Activated naive CD8-positive, alpha-beta T cell treated with anti-CD3 and anti-CD28 coated beads, Interleukin-2, amount 50 U/mL, for 24 hours (primary cell): Measurements from ENCODE around the gene CDH13.

Source experiments
- ATAC-seq: fragments of 150-1000 bp; cut with Tn5 transposase; one replicate; pipeline ENCODE4 v1.10.0; 2021
- DNase-seq: peaks from one replicate; pipeline ENCODE4 v3.0.0; 2021
- H3K27ac Mint-ChIP-seq: one replicate; pipeline ENCODE4 v1.8.0; 2021; ENCODE audit warnings: mild to moderate bottlenecking, mixed read lengths
- H3K27me3 Mint-ChIP-seq: one replicate; pipeline ENCODE4 v1.8.0; 2021; ENCODE audit warnings: mixed read lengths
- H3K36me3 Mint-ChIP-seq: one replicate; pipeline ENCODE4 v1.8.0; 2021; ENCODE audit warnings: low read depth, mixed read lengths
- H3K4me1 Mint-ChIP-seq: one replicate; pipeline ENCODE4 v1.8.0; 2021; ENCODE audit warnings: mixed read lengths
- H3K4me3 Mint-ChIP-seq: one replicate; pipeline ENCODE4 v1.8.0; 2021; ENCODE audit warnings: mild to moderate bottlenecking, moderate library complexity, mixed read lengths
- H3K9me3 Mint-ChIP-seq: one replicate; pipeline ENCODE4 v1.8.0; 2021; ENCODE audit warnings: mixed read lengths

The CDH13 gene

GRCh38 chr16:83013071-83013470 lies 386.3 kb downstream of the CDH13 start:
- Mint-ChIP-seq H3K4me3 (no peak overlapping the region), H3K36me3 (no peaks in the 10 kb centered on the region), H3K27me3 (no peaks in the 10 kb centered on the region), H3K4me1 (no peaks in the 10 kb centered on the region), H3K9me3 (peaks cover 4% of the 10 kb centered on the region), H3K27ac (no peak overlapping the region)
- no peak for DNase-seq
- ATAC-seq, result no peak

- no peaks in the 10 kb centered on the region for H3K36me3 Mint-ChIP-seq
- DNase-seq, result no peak
- ATAC-seq, result no peak
- H3K4me1 Mint-ChIP-seq, result no peaks in the 10 kb centered on the region
- no peaks in the 10 kb centered on the region for H3K27me3 Mint-ChIP-seq
- no peak overlapping the region for H3K4me3 Mint-ChIP-seq
- H3K9me3 Mint-ChIP-seq, result no peaks in the 10 kb centered on the region
- H3K27ac Mint-ChIP-seq, result no peak overlapping the region
These were observed 393.2 kb downstream of the CDH13 start for GRCh38 chr16:83019963-83020362.

DNA sequence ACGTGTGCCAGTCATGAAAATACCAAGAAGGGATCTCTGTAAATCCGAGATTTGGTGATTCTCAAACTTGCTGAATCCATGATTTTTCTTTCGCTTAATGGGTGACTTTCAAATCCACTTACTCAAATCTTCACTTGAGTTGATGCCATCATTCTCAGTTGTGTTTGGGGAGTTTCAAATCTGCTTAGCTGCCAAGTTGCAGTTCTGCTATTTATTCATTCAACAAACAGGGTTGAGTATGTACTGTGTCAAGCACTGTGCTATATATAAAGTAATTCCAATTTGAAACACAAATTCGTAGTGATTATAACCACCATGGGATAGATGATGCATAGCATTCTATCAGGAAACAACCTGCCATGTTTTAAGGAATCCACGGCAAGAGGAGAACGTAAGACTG lies 394.3 kb downstream of the CDH13 start:
- no peak overlapping the region for H3K27ac Mint-ChIP-seq
- H3K27me3 Mint-ChIP-seq, result no peaks in the 10 kb centered on the region
- no peak for DNase-seq
- H3K36me3 Mint-ChIP-seq, result no peaks in the 10 kb centered on the region
- ATAC-seq, result no peak
- no peaks in the 10 kb centered on the region for H3K4me1 Mint-ChIP-seq
- H3K4me3 Mint-ChIP-seq, result no peak overlapping the region
- no peaks in the 10 kb centered on the region for H3K9me3 Mint-ChIP-seq

DNA sequence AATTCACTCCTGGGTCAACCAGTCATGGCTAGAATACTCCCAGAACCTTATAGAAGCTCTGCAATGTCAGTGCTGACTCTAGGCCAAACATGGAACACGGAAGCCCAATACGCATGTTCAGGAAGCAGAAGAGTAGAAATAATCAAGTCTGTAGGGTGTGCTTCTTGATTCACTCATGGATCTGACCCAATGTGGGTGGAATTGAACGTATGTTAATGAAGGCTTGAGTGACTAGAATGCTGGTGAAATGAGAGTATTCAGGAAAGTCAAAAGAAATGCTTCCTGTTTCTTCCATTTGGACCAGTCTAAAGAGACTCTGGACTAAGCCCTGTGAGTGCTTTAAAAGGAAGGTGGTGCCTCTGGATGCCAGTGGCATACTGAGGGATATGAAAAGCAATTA lies 395.0 kb downstream of the CDH13 start:
- Mint-ChIP-seq H3K9me3 (no peaks in the 10 kb centered on the region), H3K4me1 (no peaks in the 10 kb centered on the region), H3K27ac (no peak overlapping the region), H3K36me3 (no peaks in the 10 kb centered on the region), H3K4me3 (no peak overlapping the region), H3K27me3 (no peaks in the 10 kb centered on the region)
- ATAC-seq (no peak), DNase-seq (no peak)

- Mint-ChIP-seq H3K4me3 (no peak overlapping the region), H3K27me3 (no peaks in the 10 kb centered on the region)
- ATAC-seq, result no peak
These were observed 396.2 kb downstream of the CDH13 start for GRCh38 chr16:83023011-83023410.

DNA sequence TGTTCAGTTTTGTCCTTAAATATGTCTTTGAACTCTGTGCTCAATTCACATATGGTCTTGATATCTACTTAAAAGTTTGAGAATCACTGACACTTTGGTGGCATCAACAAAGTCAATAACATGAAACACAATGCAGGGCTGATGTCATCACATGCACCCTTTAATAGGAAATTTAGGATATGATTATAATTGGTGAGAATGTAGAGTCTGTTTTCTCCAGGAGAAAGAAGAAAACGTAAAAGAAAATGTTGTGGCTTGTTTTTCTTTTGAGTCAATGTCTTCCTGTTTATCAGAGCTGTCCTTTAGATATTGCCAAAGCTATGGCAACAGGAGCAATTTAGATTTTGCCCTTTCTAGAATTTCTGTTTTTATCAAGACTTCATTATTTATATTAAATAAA lies 396.9 kb downstream of the CDH13 start:
- no peak overlapping the region for H3K4me3 Mint-ChIP-seq
- H3K4me1 Mint-ChIP-seq, result no peaks in the 10 kb centered on the region
- H3K27ac Mint-ChIP-seq, result no peak overlapping the region
- no peak for DNase-seq
- no peak for ATAC-seq
- H3K9me3 Mint-ChIP-seq, result no peaks in the 10 kb centered on the region
- H3K27me3 Mint-ChIP-seq, result no peaks in the 10 kb centered on the region
- H3K36me3 Mint-ChIP-seq, result no peaks in the 10 kb centered on the region

More at GRCh38 chr16:83023011-83023410, 396.2 kb downstream of the CDH13 start:
- H3K27ac Mint-ChIP-seq, result no peak overlapping the region
- H3K9me3 Mint-ChIP-seq, result no peaks in the 10 kb centered on the region
- H3K4me1 Mint-ChIP-seq, result no peaks in the 10 kb centered on the region
- no peak for DNase-seq
- H3K36me3 Mint-ChIP-seq, result no peaks in the 10 kb centered on the region

DNA sequence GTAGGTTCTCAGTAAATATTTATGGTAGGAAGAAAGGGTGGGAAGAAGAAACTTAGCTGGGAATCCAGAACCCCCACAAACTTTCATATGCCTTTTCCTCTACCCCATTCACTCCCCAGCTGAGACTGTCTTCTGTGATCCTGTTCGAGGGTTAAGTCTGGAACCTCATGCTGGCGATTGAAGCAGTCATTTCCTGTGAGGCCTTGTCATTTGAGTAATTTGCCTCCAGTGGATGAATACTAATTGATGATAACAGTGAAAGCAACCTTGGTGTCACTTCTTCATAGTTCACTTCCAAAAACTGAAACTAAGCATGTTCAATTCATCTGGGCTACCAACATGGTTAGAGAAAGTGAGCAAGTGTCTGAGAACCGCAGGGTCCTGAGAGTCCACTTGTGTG lies 401.2 kb downstream of the CDH13 start:
- H3K27ac Mint-ChIP-seq, result no peak overlapping the region
- no peaks in the 10 kb centered on the region for H3K27me3 Mint-ChIP-seq
- no peak overlapping the region for H3K4me3 Mint-ChIP-seq
- H3K36me3 Mint-ChIP-seq, result no peaks in the 10 kb centered on the region
- ATAC-seq (no peak), DNase-seq (no peak)
- no peaks in the 10 kb centered on the region for H3K4me1 Mint-ChIP-seq
- H3K9me3 Mint-ChIP-seq, result peaks cover 8% of the 10 kb centered on the region

GRCh38 chr16:83029467-83029866 lies 402.7 kb downstream of the CDH13 start:
- Mint-ChIP-seq H3K27ac (no peak overlapping the region), H3K9me3 (peaks cover 8% of the 10 kb centered on the region), H3K4me1 (no peaks in the 10 kb centered on the region), H3K36me3 (no peaks in the 10 kb centered on the region), H3K4me3 (no peak overlapping the region), H3K27me3 (no peaks in the 10 kb centered on the region)
- ATAC-seq (no peak), DNase-seq (no peak)

- H3K36me3 Mint-ChIP-seq, result no peaks in the 10 kb centered on the region
- no peak overlapping the region for H3K27ac Mint-ChIP-seq
- DNase-seq, result no peak
These were observed 404.8 kb downstream of the CDH13 start for GRCh38 chr16:83031524-83031923.

DNA sequence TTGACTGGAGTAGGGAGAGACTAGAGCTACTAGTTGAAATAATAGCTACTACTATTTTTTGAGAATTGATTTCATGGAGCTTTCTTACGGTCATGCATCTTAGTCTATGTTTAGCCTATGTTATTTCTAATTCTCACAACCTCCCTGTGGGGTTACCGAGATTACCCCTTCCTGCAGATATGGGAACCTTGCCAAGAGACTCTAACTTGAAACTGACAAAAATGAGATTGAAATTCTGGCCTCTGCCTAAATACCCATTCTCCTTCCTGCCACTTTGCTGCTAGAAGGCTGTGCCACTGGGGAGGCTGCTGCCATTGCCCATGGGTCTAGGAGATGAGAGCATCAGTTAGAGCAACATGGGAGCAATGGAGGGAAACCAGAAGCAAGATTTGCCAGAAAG lies 410.3 kb downstream of the CDH13 start:
- Mint-ChIP-seq H3K27me3 (no peaks in the 10 kb centered on the region), H3K4me3 (no peak overlapping the region), H3K27ac (no peak overlapping the region), H3K4me1 (no peaks in the 10 kb centered on the region), H3K9me3 (no peaks in the 10 kb centered on the region), H3K36me3 (no peaks in the 10 kb centered on the region)
- ATAC-seq, result no peak
- no peak for DNase-seq

More at GRCh38 chr16:83031524-83031923, 404.8 kb downstream of the CDH13 start:
- no peaks in the 10 kb centered on the region for H3K27me3 Mint-ChIP-seq
- H3K9me3 Mint-ChIP-seq, result peaks cover 8% of the 10 kb centered on the region
- H3K4me1 Mint-ChIP-seq, result no peaks in the 10 kb centered on the region
- ATAC-seq, result no peak
- H3K4me3 Mint-ChIP-seq, result no peak overlapping the region

GRCh38 chr16:83037884-83038283 lies 411.1 kb downstream of the CDH13 start:
- ATAC-seq, result no peak
- H3K27ac Mint-ChIP-seq, result no peak overlapping the region
- no peaks in the 10 kb centered on the region for H3K36me3 Mint-ChIP-seq
- H3K27me3 Mint-ChIP-seq, result no peaks in the 10 kb centered on the region
- H3K9me3 Mint-ChIP-seq, result no peaks in the 10 kb centered on the region
- no peaks in the 10 kb centered on the region for H3K4me1 Mint-ChIP-seq
- no peak for DNase-seq
- no peak overlapping the region for H3K4me3 Mint-ChIP-seq

DNA sequence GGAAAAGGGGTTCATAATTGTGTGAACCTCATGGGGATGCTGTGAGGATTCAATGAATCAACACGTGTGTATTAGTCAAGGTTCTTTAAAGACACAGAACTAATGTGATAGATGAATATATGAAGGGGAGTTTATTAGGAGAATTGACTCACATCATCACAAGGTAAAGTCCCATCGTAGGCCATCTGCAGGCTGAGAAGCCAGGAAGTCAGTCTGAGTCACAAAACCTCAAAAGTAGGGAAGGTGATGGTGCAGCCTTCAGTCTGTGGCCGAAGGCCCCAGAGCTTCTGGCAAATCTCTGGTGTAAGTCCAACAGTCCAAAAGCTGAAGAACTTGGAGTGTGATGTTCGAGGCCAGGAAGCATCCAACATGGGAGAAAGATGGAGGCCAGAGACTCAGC lies 413.4 kb downstream of the CDH13 start:
- H3K4me1 Mint-ChIP-seq, result no peaks in the 10 kb centered on the region
- ATAC-seq (no peak), DNase-seq (no peak)
- no peaks in the 10 kb centered on the region for H3K9me3 Mint-ChIP-seq
- H3K4me3 Mint-ChIP-seq, result no peak overlapping the region
- H3K27ac Mint-ChIP-seq, result no peak overlapping the region
- no peaks in the 10 kb centered on the region for H3K27me3 Mint-ChIP-seq
- no peaks in the 10 kb centered on the region for H3K36me3 Mint-ChIP-seq

DNA sequence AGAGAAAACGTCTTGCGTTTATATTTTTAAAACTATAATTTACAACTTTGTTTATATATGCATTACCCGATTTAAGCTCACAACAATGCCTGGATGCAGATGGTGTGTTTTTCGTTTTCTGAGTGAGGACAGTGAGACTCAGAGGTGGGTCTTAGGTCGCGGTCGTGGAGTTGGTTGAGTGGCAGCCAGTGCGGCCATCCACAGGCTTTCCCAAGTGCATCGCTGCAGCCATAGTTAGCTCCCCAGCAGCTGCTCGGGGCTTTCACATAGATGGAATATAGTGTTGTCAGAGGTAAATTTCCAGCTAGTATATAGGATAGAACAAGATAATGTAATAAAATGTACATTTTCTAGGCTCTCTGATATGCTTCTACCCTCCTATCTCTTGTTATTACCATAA lies 417.8 kb downstream of the CDH13 start:
- Mint-ChIP-seq H3K4me1 (no peaks in the 10 kb centered on the region), H3K27me3 (no peaks in the 10 kb centered on the region), H3K4me3 (no peak overlapping the region), H3K27ac (no peak overlapping the region), H3K9me3 (no peaks in the 10 kb centered on the region), H3K36me3 (no peaks in the 10 kb centered on the region)
- no peak for DNase-seq
- no peak for ATAC-seq

GRCh38 chr16:83045790-83046189 lies 419.0 kb downstream of the CDH13 start:
- ATAC-seq (no peak), DNase-seq (no peak)
- H3K36me3 Mint-ChIP-seq, result no peaks in the 10 kb centered on the region
- H3K4me1 Mint-ChIP-seq, result no peaks in the 10 kb centered on the region
- H3K9me3 Mint-ChIP-seq, result peaks cover 6% of the 10 kb centered on the region
- no peaks in the 10 kb centered on the region for H3K27me3 Mint-ChIP-seq
- no peak overlapping the region for H3K27ac Mint-ChIP-seq
- no peak overlapping the region for H3K4me3 Mint-ChIP-seq

DNA sequence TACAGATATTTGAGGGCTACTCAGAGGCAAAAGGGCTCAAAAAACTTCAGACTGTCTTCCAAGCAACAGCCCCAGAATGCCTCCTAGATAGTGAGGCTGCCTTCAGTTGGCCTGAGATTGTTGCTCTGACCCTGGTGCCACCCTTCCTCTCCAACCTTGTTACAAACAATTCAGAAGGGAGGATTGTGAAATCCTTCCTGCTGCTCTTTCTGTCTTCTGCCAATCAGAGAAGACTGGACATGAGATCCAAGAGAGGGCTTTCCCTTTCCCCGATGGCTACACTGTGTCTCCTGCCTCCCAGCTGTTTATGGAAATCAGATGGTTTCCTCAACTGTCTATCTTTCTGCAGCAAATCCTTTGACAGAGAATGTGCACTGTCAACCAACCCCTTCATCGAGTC lies 419.9 kb downstream of the CDH13 start:
- no peak overlapping the region for H3K27ac Mint-ChIP-seq
- H3K4me1 Mint-ChIP-seq, result no peaks in the 10 kb centered on the region
- H3K4me3 Mint-ChIP-seq, result no peak overlapping the region
- ATAC-seq, result no peak
- peaks cover 6% of the 10 kb centered on the region for H3K9me3 Mint-ChIP-seq
- no peak for DNase-seq
- no peaks in the 10 kb centered on the region for H3K36me3 Mint-ChIP-seq
- H3K27me3 Mint-ChIP-seq, result no peaks in the 10 kb centered on the region

- Mint-ChIP-seq H3K4me1 (no peaks in the 10 kb centered on the region), H3K36me3 (no peaks in the 10 kb centered on the region), H3K4me3 (no peak overlapping the region), H3K27ac (no peak overlapping the region), H3K27me3 (no peaks in the 10 kb centered on the region), H3K9me3 (peaks cover 6% of the 10 kb centered on the region)
- ATAC-seq, result no peak
- DNase-seq, result no peak
These were observed 424.7 kb downstream of the CDH13 start for GRCh38 chr16:83051451-83051850.
